ENCODE measurements around the gene YWHAE.
"Not testable (repeated sequence)": the region's sequence is repeated elsewhere in the genome, so short reads cannot be mapped to it uniquely, and the experiment has no call there.

The YWHAE gene

GRCh38 chr17:1324201-1324771 is 75.7 kb downstream of the YWHAE start:
- DNase-seq, result no peak

- DNase-seq, result no peak
Measured at GRCh38 chr17:1323336-1323735, 76.7 kb downstream of the YWHAE start.

- DNase-seq, result no peak
Measured at GRCh38 chr17:1322480-1322879, 77.5 kb downstream of the YWHAE start.

GRCh38 chr17:1322014-1322428 is 78.0 kb downstream of the YWHAE start:
- DNase-seq, result no peak

DNA sequence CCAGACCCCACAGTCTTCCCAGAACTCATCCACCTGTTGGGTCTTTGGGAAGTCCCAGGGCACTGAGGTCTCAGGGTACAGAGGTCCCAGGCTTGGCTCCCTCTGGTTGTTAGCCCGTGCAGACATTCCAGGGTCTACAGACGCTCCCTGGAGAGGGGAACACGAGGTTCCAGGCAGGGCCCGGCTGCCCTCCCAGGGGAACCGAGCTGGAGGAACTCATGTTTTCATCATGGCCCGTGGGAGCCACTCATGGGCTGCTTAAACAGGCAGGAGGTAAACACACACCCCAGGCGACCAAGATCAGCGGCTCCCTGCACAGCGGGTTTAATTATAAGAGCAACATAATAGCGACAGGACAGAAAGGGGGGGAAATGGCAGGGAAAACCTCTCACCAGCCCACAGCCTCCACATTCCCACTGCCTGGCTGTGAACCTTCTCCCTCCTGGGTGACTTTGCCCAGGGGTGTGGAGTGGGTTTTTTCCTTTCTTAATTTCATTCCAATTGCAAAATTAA is 84.1 kb downstream of the YWHAE start:
- no peak for DNase-seq

- no peak for DNase-seq
Measured at GRCh38 chr17:1315409-1315808, 84.6 kb downstream of the YWHAE start.

DNA sequence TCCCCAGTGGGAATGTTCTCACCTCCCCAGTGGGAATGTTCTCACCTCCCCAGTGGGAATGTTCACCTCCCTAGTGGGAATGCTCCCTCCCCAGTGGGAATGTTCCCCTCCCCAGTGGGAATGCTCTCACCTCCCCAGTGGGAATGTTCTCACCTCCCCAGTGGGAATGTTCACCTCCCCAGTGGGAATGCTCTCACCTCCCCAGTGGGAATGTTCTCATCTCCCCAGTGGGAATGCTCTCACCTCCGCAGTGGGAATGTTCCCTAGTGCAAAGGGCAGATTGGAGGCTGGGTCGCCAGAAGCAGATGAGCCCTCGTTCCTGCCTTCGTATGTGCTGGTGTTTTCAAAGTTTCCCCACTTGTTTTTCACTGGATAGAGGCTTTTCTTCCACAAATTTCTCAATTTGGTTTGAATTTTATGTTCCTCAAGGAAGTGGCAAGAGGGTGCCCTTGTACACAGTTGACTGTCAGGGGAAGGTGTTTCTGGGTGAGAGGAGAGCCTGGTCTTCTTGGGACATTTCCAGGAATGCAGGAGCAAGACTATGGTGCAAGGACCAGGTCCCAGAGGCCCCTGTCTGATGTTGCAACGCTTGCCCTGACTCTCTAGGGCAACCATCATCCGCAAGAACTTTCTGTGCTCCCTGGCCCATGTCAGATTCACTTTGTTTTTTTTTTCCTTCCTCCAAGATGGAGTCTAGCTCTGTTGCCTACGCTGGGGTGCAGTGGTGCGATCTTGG is 86.6 kb downstream of the YWHAE start:
- no peak for DNase-seq

DNA sequence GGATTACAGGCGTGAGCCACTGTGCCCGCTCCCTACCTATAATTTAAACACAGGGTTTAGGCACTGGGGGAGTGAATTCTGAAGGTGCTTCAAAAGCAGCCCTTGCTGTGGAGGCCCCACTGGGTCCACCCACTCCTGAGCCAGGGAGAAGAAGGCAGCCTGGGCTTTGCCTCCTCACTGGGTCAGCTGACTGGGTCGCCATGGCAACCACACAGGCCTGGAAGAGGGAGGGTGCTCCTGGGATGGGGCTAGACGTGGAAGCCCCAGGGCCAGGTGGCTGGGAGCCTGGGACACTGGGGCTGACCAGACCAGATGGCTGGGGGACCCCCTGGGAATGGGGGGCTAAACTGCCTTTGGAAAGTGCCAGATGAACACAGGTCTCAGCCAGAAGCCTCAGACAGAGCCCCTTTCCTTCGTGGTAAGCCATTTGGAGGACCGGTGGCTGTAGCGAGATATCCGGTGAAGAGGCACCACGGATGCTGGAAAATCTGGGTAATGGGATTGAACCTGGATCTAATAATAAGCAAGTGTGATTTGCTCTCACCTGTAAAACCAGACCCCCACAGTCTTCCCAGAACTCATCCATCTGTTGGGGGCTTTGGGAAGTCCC is 87.7 kb downstream of the YWHAE start:
- no peak for DNase-seq

- not testable (repeated sequence) for DNase-seq
Measured at GRCh38 chr17:1307829-1308228, 92.2 kb downstream of the YWHAE start.

- no peak for DNase-seq
Measured at GRCh38 chr17:1304962-1305563, 95.0 kb downstream of the YWHAE start.

- no peak for DNase-seq
Measured at GRCh38 chr17:1304522-1304921, 95.5 kb downstream of the YWHAE start.

- DNase-seq, result no peak
Measured at GRCh38 chr17:1302761-1303160, 97.3 kb downstream of the YWHAE start.

DNA sequence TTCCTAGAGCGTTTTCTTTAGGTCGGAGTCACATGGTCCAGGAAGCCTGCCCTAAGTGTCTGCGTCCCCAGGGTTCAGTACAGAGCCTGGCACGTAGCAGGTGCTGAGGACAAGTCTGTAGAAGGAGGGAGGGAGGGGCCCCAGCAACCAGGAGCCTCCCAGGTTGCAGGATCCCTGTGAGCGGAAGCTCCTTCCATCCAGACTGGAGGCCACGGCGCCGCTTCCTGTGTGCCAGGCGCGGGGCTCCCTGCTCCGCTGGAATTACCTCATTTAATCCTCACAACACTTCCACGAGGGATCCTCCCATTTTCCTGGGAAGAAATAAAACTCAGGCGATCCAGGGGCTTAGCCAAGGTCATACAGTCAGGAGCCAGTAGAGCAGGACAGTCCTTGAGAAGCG is 98.5 kb downstream of the YWHAE start:
- no peak for DNase-seq

DNA sequence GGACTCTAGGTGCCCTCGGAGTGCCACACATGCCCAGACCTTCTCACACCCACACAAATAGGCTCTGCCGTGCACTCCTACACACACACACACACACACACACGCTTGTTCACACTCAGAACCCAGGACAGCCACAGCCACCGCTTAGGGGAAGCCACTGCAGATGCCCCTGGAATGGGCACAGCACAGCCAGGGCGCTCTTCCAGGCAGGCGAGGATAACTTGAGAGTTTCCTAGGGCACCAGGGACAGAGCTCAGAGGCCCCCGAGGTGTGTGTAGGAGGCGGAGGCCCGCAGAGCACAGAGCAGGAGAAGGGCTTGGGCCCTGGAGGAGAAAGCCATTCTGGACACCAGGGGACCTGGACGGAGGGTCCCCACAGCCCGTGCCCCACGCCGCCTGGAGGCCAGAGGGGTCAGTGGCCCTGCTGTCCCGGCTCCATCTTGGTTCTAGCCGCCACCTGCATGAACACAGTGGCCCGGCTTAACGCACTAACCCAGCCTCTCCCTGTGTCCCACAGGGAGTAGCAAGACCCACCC is 99.6 kb downstream of the YWHAE start:
- DNase-seq, result no peak

GRCh38 chr17:1299552-1300370 is 100.3 kb downstream of the YWHAE start:
- no peak for DNase-seq

- DNase-seq, result peak; percentile 40 to 42
Measured at GRCh38 chr17:1298606-1299005, 101.4 kb downstream of the YWHAE start.
